Stimulated activated naive B cell treated with anti-CD40 and anti-IgM and Interleukin-4, amounts not matched to agents 10 μg/mL and 1 μg/mL and 100 μg/mL, for 72 hours (primary cell): ENCODE results near the gene CLPTM1L.
"Not testable (repeated sequence)": the region's sequence is repeated elsewhere in the genome, so short reads cannot be mapped to it uniquely, and the experiment has no call there.

Source experiments
- ATAC-seq, 2 donors: fragments of 150-1000 bp; cut with Tn5 transposase; replicated peaks; 2 replicates each; pipeline ENCODE4 v1.10.0; 2021; ENCODE audit warnings: moderate library complexity in 1 of 2
- DNase-seq: peaks from one replicate; pipeline ENCODE4 v3.0.0; 2021
- H3K27ac Mint-ChIP-seq: one replicate; pipeline ENCODE4 v1.8.0; 2022; ENCODE audit warnings: mild to moderate bottlenecking, mixed read lengths
- H3K27me3 Mint-ChIP-seq, 2 donors: one replicate each; pipeline ENCODE4 v1.8.0; 2022; ENCODE audit warnings: mixed read lengths in 2 of 2
- H3K36me3 Mint-ChIP-seq, 2 donors: one replicate each; pipeline ENCODE4 v1.8.0; 2022; ENCODE audit warnings: mixed read lengths in 2 of 2, mild to moderate bottlenecking in 1 of 2
- H3K4me1 Mint-ChIP-seq, 2 donors: one replicate each; pipeline ENCODE4 v1.8.0; 2022; ENCODE audit warnings: mixed read lengths in 2 of 2, mild to moderate bottlenecking in 1 of 2
- H3K4me3 Mint-ChIP-seq, 2 donors: one replicate each; pipeline ENCODE4 v1.8.0; 2022; ENCODE audit warnings: mild to moderate bottlenecking in 2 of 2, mixed read lengths in 2 of 2, moderate library complexity in 1 of 2
- H3K9me3 Mint-ChIP-seq, 2 donors: one replicate each; pipeline ENCODE4 v1.8.0; 2022; ENCODE audit warnings: mixed read lengths in 2 of 2, mild to moderate bottlenecking in 1 of 2

The CLPTM1L gene

DNA sequence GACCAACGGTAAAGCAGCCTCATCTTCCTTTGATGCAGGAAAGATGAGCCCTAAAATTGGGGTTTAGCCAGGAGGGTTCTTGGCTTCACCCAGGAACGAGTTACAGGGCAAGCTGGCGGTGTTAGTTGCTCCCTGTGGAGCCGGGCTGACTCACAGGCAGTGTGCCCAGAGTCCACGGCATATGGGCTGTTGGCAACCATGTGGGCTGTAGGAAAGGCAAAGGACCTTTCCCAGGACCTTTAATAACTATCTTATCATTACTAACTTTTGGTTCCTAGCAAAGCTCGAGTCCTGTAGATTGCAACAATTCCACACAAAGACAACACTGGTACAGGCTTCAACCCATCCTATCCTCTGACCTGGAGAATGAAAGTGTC, 29.8 kb upstream of the CLPTM1L start:
- Mint-ChIP-seq H3K36me3 (peaks cover 0 to 1% of the 10 kb centered on the region in 2 donors), H3K9me3 (peaks cover 0 to under 1% of the 10 kb centered on the region in 2 donors), H3K4me1 (peaks cover 26 to 58% of the 10 kb centered on the region in 2 donors), H3K27me3 (no peaks in the 10 kb centered on the region), H3K4me3 (no peak overlapping the region), H3K27ac (no peak overlapping the region)
- DNase-seq, result no peak
- ATAC-seq, result no peak

DNA sequence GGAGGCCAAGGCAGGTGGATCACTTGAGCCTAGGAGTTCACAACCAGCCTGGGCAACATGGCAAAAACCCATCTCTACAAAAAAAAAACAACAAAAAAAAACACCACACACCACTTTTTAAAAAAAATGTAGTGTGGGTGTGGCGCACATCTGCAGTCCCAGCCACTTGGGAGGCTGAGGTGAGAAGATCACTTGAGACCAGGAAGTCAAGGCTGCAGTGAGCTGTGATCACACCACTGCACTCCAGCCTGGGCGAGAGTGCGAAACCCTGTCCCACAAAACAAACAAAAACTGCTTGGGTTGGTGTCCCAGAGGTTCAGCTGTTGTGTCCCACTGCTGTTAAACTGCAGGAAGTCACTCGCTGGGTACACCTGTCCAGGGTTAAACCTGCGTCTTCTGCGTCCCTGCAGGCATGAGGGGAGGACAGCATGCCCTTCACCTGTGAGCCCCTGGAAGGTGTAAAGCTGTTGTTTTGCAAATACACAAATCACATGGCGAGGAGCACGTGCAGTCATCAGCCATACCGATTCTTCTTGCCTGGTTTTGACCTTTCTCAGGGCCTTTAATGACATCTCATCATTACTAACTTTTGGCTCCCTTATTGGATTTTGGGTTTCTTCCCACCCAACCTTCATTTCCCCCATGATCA, 29.3 kb upstream of the CLPTM1L start:
- H3K9me3 Mint-ChIP-seq, result peaks cover 0 to 2% of the 10 kb centered on the region in 2 donors
- no peak overlapping the region for H3K27ac Mint-ChIP-seq
- peaks cover 0 to 1% of the 10 kb centered on the region in 2 donors for H3K36me3 Mint-ChIP-seq
- no peaks in the 10 kb centered on the region for H3K27me3 Mint-ChIP-seq
- no peak overlapping the region for H3K4me3 Mint-ChIP-seq
- DNase-seq (no peak), ATAC-seq (no peak)
- H3K4me1 Mint-ChIP-seq, result peaks cover 26 to 63% of the 10 kb centered on the region in 2 donors

DNA sequence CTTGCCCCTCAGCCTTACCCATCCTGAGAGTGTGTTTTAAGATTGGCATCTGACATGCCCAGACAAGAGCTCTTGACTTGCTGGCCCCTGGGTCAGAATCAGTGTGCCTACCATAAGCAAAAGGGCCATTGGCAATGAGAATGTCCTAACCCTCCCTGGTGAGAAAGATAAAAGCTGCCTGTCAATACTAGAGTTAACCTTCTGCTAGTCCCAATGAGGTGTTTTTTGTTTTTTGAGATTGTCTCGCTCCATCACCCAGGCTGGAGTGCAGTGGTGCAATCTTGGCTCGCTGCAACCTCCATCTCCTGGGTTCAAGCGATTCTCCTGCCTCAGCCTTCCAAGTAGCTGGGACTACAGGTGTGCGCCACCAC, 27.1 kb upstream of the CLPTM1L start:
- peak overlapping the region; percentile 4 to 40 for H3K4me3 Mint-ChIP-seq

DNA sequence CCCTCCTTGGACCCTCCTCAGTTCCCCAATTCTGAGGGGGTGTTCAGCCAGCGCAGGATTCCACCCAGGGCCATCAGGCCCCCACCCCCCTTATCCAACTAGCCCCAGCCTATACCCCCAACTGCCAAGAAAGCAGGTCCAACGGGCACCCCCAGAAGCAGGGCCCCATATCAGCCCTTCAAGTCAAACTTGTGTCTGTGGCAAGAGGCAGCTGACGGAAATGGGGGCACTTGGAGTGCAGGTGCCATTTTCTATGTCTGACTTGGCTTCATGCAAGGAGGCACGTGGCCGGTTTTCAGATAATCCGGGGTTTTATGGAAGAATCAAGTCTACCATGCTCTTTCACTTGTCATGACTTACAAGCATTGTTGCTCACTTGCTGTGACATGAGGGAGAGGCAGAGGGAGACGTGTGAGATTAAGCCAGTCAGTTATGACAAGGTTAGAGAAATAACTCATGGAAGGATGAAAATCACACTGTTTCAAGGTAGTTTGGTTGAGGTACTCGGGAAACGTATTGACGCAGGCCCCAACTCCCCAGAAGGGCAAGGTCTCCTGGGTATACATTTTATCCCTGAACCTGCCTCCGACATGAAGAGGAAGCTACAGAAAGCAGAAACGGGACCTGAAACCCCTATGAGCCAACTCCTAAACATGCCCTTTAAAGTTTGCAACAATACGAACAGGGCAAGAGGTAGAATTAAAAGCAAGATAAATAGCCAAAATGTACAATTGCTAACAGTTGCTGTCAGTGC, 26.5 kb upstream of the CLPTM1L start:
- ATAC-seq (peak; percentile 87 to 89), DNase-seq (peak; percentile 72)
- Mint-ChIP-seq H3K27me3 (no peaks in the 10 kb centered on the region), H3K9me3 (peaks cover 0 to 2% of the 10 kb centered on the region in 2 donors), H3K4me1 (peaks cover 40 to 88% of the 10 kb centered on the region in 2 donors), H3K27ac (peak overlapping the region; percentile 92), H3K36me3 (peaks cover 0 to 1% of the 10 kb centered on the region in 2 donors), H3K4me3 (peak overlapping the region; percentile 4 to 40)

More for the DNA sequence above, 27.1 kb upstream of the CLPTM1L start:
- not testable (repeated sequence) for H3K36me3 Mint-ChIP-seq, H3K27me3 Mint-ChIP-seq, H3K9me3 Mint-ChIP-seq, DNase-seq
- H3K27ac Mint-ChIP-seq, result peak overlapping the region; percentile 92
- peaks cover 34 to 84% of the 10 kb centered on the region in 2 donors for H3K4me1 Mint-ChIP-seq
- peak; percentile 54 to 55 for ATAC-seq

DNA sequence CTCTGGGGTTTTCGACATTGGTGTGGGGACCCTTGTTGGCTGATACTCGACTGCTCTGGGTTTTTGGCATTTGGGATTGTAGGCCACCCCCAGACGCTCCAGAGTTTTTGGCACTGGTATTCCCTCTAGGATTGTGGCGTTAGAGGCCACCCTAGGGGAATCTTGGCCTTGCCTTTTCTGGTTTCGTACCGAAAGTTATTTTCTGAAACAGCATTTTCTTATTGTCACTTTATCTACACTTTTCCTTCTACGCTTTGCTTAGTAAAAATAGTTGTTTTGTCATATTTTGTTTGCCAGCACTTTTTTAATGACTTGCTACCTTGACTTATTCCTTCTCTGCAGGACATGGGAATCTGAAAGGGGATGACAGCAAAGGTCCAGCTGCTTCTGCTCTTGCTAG, 25.1 kb upstream of the CLPTM1L start:
- Mint-ChIP-seq H3K4me3 (no peak overlapping the region), H3K36me3 (peaks cover 0 to 1% of the 10 kb centered on the region in 2 donors), H3K4me1 (peaks cover 45 to 93% of the 10 kb centered on the region in 2 donors), H3K27me3 (no peaks in the 10 kb centered on the region), H3K9me3 (peaks cover 0 to 2% of the 10 kb centered on the region in 2 donors), H3K27ac (no peak overlapping the region)
- DNase-seq (no peak), ATAC-seq (no peak)

DNA sequence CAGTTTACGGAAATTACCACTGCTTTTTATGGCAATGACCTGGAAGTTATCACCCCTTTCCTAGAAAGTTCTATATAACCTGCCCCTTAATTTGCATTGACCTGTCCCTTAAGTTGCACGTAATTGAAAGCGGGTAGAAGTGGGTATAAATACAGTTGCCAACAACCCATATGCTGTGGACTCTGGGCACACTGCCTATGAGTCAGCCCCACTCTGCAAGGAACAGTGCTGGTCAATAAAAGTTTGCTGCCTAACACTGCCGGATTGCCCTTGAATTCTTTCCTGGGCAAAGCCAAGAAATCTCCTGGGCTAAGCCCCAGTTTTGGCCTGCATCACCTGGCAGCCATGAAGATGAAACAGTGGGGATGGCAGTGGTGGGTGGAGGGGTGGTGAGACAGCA, 23.9 kb upstream of the CLPTM1L start:
- H3K4me1 Mint-ChIP-seq, result peaks cover 46 to 96% of the 10 kb centered on the region in 2 donors
- peaks cover 0 to 2% of the 10 kb centered on the region in 2 donors for H3K9me3 Mint-ChIP-seq
- DNase-seq (no peak), ATAC-seq (no peak)
- H3K36me3 Mint-ChIP-seq, result peaks cover 0 to 1% of the 10 kb centered on the region in 2 donors
- no peak overlapping the region for H3K4me3 Mint-ChIP-seq
- peak overlapping the region; percentile 16 for H3K27ac Mint-ChIP-seq
- H3K27me3 Mint-ChIP-seq, result peaks cover 2 to 3% of the 10 kb centered on the region in 2 donors

DNA sequence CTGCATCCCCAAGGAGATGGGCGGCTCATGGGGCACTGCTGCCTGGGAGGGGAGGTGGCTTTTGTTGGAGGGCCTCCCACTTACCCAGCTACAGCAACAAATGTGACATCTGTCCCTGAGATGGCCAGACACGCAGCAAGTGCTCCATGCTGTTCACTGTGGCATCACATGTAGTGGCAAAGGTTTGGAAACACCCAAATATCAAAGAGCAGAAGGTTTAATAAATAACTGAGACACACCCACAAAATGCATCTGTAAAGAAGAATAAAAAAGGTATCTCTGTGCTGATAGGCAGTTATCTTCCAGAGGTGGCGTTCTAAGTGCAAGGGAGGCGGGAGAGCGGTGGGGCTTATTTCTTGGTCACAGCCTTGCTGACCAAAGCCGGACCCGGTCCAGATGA, 23.3 kb upstream of the CLPTM1L start:
- Mint-ChIP-seq H3K27me3 (peaks cover 3 to 8% of the 10 kb centered on the region in 2 donors), H3K4me1 (peaks cover 47 to 93% of the 10 kb centered on the region in 2 donors), H3K4me3 (no peak overlapping the region), H3K9me3 (peaks cover 0 to 2% of the 10 kb centered on the region in 2 donors), H3K36me3 (peaks cover 0 to under 1% of the 10 kb centered on the region in 2 donors), H3K27ac (no peak overlapping the region)
- ATAC-seq (no peak), DNase-seq (no peak)

DNA sequence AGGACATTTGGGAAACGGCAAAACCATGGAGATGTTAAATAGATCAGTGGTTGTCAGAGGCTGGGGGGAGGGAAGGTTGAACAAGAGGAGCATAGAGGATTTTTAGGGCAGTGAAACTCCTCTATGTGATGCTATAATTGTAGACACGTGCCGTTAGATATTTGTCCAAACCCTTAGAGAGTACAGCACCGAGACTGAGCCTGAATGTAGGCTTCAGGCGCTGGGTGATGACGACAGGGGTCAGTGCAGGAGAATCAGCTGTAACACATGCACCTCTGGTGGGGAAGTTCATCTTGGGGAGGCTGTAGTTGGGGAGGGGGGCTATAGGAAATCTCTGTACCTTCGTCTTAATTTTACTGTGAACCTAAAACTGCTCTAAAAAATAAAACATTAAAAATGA, 22.2 kb upstream of the CLPTM1L start:
- no peak overlapping the region for H3K4me3 Mint-ChIP-seq
- peak overlapping the region; percentile 73 for H3K27ac Mint-ChIP-seq
- DNase-seq (no peak), ATAC-seq (peak; percentile 22 to 27)
- H3K36me3 Mint-ChIP-seq, result no peaks in the 10 kb centered on the region
- H3K27me3 Mint-ChIP-seq, result peaks cover 7 to 9% of the 10 kb centered on the region in 2 donors
- peaks cover 40 to 90% of the 10 kb centered on the region in 2 donors for H3K4me1 Mint-ChIP-seq
- H3K9me3 Mint-ChIP-seq, result peaks cover 0 to 2% of the 10 kb centered on the region in 2 donors

DNA sequence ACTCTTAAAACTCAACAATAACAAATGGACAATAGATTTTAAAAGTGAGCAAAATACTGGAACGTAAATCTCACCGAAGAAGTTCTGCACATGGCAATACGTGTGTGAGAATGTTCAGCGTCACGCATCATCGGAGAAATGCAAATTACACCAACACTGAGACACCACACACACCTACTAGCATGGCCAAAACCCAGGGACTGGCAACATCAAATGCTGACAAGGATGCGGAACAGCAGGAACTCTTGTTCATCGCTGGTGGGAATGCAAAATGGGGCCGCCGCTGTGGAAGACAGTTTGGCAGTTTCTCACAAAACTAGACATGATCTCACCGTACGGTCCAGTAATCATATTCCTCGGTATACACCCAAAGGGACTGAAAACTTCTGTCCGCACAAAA, 21.6 kb upstream of the CLPTM1L start:
- ATAC-seq, result peak; percentile 76 to 78
- DNase-seq, result peak; percentile 51
- H3K4me3 Mint-ChIP-seq, result peak overlapping the region; percentile 3 to 32
- H3K36me3 Mint-ChIP-seq, result no peaks in the 10 kb centered on the region
- peaks cover 34 to 84% of the 10 kb centered on the region in 2 donors for H3K4me1 Mint-ChIP-seq
- peaks cover 0 to 2% of the 10 kb centered on the region in 2 donors for H3K9me3 Mint-ChIP-seq
- H3K27me3 Mint-ChIP-seq, result peaks cover 7 to 9% of the 10 kb centered on the region in 2 donors
- peak overlapping the region; percentile 73 for H3K27ac Mint-ChIP-seq

DNA sequence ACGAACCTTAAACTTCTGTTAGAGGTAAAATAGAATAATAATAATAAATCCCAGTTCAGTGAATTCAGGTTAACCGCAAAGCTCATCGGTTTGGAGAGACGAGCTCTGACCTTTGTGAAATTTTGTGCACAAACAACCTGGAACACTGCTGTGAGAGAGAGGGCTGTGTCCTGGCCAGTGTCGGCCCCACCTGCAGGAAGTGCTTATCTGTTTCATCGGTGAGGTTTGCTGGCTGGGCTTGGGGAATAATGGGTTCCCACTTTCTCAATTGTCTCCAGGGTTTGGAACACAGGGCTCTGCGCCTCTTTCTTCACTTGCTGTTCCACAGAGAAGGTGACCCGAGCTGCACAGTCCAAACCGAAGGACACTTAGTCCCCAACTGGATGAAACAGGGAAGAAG, 19.3 kb upstream of the CLPTM1L start:
- no peaks in the 10 kb centered on the region for H3K36me3 Mint-ChIP-seq
- no peak overlapping the region for H3K4me3 Mint-ChIP-seq
- H3K27me3 Mint-ChIP-seq, result peaks cover 9 to 10% of the 10 kb centered on the region in 2 donors
- H3K4me1 Mint-ChIP-seq, result peaks cover 30 to 68% of the 10 kb centered on the region in 2 donors
- ATAC-seq (no peak), DNase-seq (no peak)
- no peak overlapping the region for H3K27ac Mint-ChIP-seq
- H3K9me3 Mint-ChIP-seq, result no peaks in the 10 kb centered on the region

DNA sequence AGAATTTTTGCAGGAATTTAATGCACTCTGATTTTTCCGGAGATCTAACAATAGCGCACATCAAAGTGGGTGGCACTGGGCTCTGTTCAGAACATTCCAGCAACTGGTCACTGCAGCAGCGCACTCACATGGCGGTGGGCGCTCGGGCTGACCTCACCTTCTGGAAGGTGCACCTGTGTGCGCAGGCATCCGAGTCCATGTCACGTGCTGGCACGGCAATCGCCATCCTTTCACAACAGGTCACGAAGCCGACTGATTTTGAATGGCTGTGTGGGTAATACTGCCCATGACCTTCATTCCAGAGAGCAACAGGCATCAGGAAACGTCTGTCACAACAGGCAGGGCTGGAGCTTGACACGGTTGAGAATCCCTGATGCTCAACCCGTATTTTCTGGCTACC, 18.7 kb upstream of the CLPTM1L start:
- H3K27me3 Mint-ChIP-seq, result peaks cover 10% of the 10 kb centered on the region in 2 donors
- ATAC-seq, result no peak
- peaks cover 25 to 62% of the 10 kb centered on the region in 2 donors for H3K4me1 Mint-ChIP-seq
- no peaks in the 10 kb centered on the region for H3K36me3 Mint-ChIP-seq
- no peak overlapping the region for H3K27ac Mint-ChIP-seq
- no peak overlapping the region for H3K4me3 Mint-ChIP-seq
- no peaks in the 10 kb centered on the region for H3K9me3 Mint-ChIP-seq
- no peak for DNase-seq

DNA sequence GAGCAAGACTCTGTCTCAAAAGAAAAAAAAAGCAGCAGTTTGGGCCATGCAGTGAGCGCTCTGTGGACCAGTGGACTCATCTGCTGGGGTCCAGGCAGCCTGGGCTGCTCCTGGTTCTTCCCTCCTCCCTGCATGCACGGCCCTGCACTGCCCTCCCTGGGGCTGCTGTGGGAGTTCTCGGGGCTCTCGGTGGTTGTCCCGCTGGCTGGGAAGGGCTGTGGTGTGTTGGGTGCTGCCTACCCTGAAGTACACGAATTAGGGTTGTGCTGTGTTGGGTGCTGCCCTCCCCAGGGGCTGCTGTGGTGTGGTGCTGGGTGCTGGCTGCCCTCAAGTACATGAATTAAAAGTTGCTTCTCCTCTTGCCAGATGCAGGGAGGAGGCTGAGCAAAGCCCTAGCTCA, 18.3 kb upstream of the CLPTM1L start:
- ATAC-seq (peak; percentile 30 to 31), DNase-seq (no peak)
- no peak overlapping the region for H3K27ac Mint-ChIP-seq
- no peaks in the 10 kb centered on the region for H3K9me3 Mint-ChIP-seq
- H3K4me3 Mint-ChIP-seq, result no peak overlapping the region
- peaks cover 14% of the 10 kb centered on the region in 2 donors for H3K27me3 Mint-ChIP-seq
- no peaks in the 10 kb centered on the region for H3K36me3 Mint-ChIP-seq
- H3K4me1 Mint-ChIP-seq, result peaks cover 25 to 58% of the 10 kb centered on the region in 2 donors

DNA sequence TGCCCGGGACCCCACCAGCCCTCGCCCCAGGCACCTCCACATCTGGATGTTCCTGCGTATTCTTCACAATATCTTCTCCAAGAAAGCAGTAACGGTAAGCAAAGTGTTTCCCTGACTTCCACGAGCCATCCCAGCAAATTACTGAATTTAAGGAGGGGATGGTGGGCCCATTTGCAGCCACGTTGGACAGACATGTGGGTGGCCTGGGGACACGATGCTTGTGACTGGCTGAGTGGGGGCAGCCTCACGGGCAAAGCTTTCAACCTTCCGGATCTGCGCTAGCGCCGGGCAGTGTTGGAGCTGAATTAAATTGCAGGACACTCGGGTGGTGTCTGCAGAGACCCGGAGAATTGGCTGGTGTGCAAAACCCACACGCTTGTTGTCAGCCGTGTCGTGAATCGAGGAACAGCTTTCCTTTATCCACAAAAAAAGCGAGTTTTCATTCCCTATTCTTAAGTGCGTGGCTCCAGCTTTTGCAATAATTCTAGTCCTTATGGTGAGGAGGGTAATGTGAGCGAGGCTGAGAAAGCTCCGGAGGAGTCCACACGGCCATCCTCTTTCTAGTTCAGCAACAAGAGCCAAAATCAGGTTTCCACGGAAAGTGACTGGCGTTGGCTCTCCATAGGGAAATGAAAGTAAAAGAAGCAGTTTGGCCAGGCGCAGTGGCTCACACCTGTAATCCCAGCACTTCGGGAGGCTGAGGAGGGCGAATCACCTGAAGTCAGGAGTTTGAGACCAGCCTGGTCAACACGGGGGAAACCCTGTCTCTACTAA, 17.5 kb upstream of the CLPTM1L start:
- no peaks in the 10 kb centered on the region for H3K36me3 Mint-ChIP-seq
- ATAC-seq (no peak), DNase-seq (no peak)
- H3K27ac Mint-ChIP-seq, result no peak overlapping the region
- H3K4me1 Mint-ChIP-seq, result peaks cover 25 to 52% of the 10 kb centered on the region in 2 donors
- H3K27me3 Mint-ChIP-seq, result peaks cover 14 to 18% of the 10 kb centered on the region in 2 donors
- H3K9me3 Mint-ChIP-seq, result no peaks in the 10 kb centered on the region
- no peak overlapping the region for H3K4me3 Mint-ChIP-seq

DNA sequence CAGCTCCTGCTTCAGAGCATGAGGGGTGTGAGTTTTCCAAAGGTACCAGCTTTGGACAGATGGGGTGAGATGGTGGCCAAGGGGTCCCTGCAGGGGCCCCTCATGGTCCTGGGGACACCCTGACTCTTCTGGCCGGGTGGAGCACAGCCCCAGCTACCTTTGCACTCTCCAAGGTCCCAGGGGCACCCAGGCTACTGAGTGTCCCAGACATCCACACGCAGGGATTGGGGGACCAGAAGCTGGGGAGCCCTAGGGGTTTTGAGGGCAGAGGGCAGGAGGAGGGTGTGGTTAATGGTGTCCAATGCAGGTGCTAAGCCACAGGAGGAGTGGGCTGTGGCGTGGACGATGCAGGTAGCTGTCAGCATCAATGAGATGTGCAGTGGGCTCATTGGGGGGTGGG, 16.0 kb upstream of the CLPTM1L start:
- Mint-ChIP-seq H3K27me3 (peaks cover 14 to 22% of the 10 kb centered on the region in 2 donors), H3K4me3 (no peak overlapping the region), H3K36me3 (no peaks in the 10 kb centered on the region), H3K27ac (no peak overlapping the region), H3K9me3 (no peaks in the 10 kb centered on the region), H3K4me1 (peaks cover 11 to 36% of the 10 kb centered on the region in 2 donors)
- no peak for ATAC-seq
- no peak for DNase-seq
